HCT116 (cell line): ENCODE data around the gene COBLL1. TPM values are rescaled to one million over a fixed set of nuclear protein-coding genes. Genes with fewer than 3 reads are reported as not detected.

Experiments used
- ATAC-seq: fragments of 200-7000 bp; cut with Tn5 transposase; 2 replicates; pipeline ENCODE4 v1.9.1; 2020; ENCODE audit warnings: mild to moderate bottlenecking, moderate library complexity
- BruUV-seq: library from RNA; stranded (reverse); fragments of 400-500 nt; replicated peaks from 2 replicates; lab custom pipeline; 2021; lab: Mats Ljungman, UMichigan
- CTCF ChIA-PET: fragments of 300-600 bp; sonication (Branson Sonifier 250); formaldehyde crosslinking; loops from one replicate; lab custom pipeline; 2021; ENCODE audit warnings: antibody characterized with exemption; lab: Charles Lee
- POLR2A ChIA-PET: fragments of 300-600, 350-600 bp; sonication (Branson Sonifier 250); formaldehyde crosslinking; loops from one replicate; lab custom pipeline; 2021; ENCODE audit warnings: antibody characterized with exemption; lab: Charles Lee
- RAD21 ChIA-PET, 2 experiments: fragments of 300-600 bp; sonication (Branson Sonifier 250); formaldehyde crosslinking; loops; one replicate each; lab custom pipeline; 2023; ENCODE audit warnings: low total read pairs in 2 of 2; ENCODE audit not compliant: uncharacterized antibody in 2 of 2, unreplicated experiment in 2 of 2, low non-redundant PET in 1 of 2; lab: Charles Lee
- DNase-seq: peaks from one replicate; pipeline ENCODE4 v3.0.0-alpha.2; 2010; ENCODE audit warnings: low read depth, low spot score
- H2AFZ ChIP-seq: fragments of 200-600 bp; shearing (Covaris generic), sonication (generic); 2 replicates; pipeline ENCODE4 v1.6.1; 2017; ENCODE audit warnings: low read depth, mixed run types, mixed read lengths, antibody characterized with exemption, low read length; ENCODE audit not compliant: poor library complexity, severe bottlenecking
- H3K27ac ChIP-seq: 2 replicates; pipeline ENCODE4 v1.5.1; 2012; ENCODE audit warnings: low read depth, low read length
- H3K27me3 ChIP-seq: fragments of 200-600 bp; sonication (generic); 2 replicates; pipeline ENCODE4 v1.6.1; 2016; ENCODE audit warnings: mixed run types, low read length, mixed read lengths; ENCODE audit not compliant: insufficient read depth
- H3K36me3 ChIP-seq, 2 experiments: fragments of 200-500 bp in 1 of 2; fragments of 200-600 bp in 1 of 2; sonication (Bioruptor generic) in 1 of 2; sonication (generic) in 1 of 2; 2 replicates each; pipeline versions ENCODE4 v1.5.1 to v1.6.1; 2014 to 2016; ENCODE audit warnings: low read length in 2 of 2, inconsistent platforms in 1 of 2, mixed read lengths in 1 of 2, mixed run types in 1 of 2; ENCODE audit not compliant: insufficient read depth in 2 of 2, control insufficient read depth in 1 of 2
- H3K4me1 ChIP-seq, 2 experiments: fragments of 200-600 bp in 1 of 2; sonication (generic) in 1 of 2; 2 replicates each; pipeline versions ENCODE4 v1.5.1 to v1.6.1; 2012 to 2017; ENCODE audit warnings: low read length in 2 of 2, inconsistent platforms in 1 of 2, mild to moderate bottlenecking in 1 of 2, mixed read lengths in 1 of 2, mixed run types in 1 of 2, moderate library complexity in 1 of 2; ENCODE audit not compliant: insufficient read depth in 2 of 2, control insufficient read depth in 1 of 2
- H3K4me2 ChIP-seq: fragments of 200-600 bp; sonication (generic); 2 replicates; pipeline ENCODE4 v1.6.1; 2017; ENCODE audit warnings: mixed run types, low read length, mixed read lengths
- H3K4me3 ChIP-seq, 2 experiments: fragments of 200-600 bp in 1 of 2; sonication (generic) in 1 of 2; replicated peaks in 1 of 2; 2 replicates each; pipeline ENCODE4 v1.5.1; 2011 to 2016; ENCODE audit warnings: low read length in 2 of 2, control low read depth in 1 of 2, low read depth in 1 of 2, mild to moderate bottlenecking in 1 of 2, mixed read lengths in 1 of 2, mixed run types in 1 of 2
- H3K79me2 ChIP-seq: fragments of 200-600 bp; sonication (generic); 2 replicates; pipeline ENCODE4 v1.6.1; 2017; ENCODE audit warnings: mild to moderate bottlenecking, mixed run types, low read length, moderate library complexity, mixed read lengths; ENCODE audit not compliant: insufficient read depth
- H3K9ac ChIP-seq: fragments of 200-600 bp; sonication (generic); 2 replicates; pipeline ENCODE4 v1.6.1; 2016; ENCODE audit warnings: low read length, mixed read lengths
- H3K9me2 ChIP-seq: fragments of 200-600 bp; sonication (generic), shearing (Covaris generic); 2 replicates; pipeline ENCODE4 v1.6.1; 2017; ENCODE audit warnings: mixed run types, mild to moderate bottlenecking, moderate library complexity; ENCODE audit not compliant: insufficient read depth
- H3K9me3 ChIP-seq, 2 experiments: fragments of 200-500 bp in 1 of 2; fragments of 200-600 bp in 1 of 2; sonication (Bioruptor generic) in 1 of 2; sonication (generic) in 1 of 2; 2 replicates each; pipeline ENCODE4 v1.6.1; 2014 to 2017; ENCODE audit warnings: low read length in 2 of 2, mixed read lengths in 2 of 2, inconsistent platforms in 1 of 2, low read depth in 1 of 2, mild to moderate bottlenecking in 1 of 2, mixed run types in 1 of 2, moderate library complexity in 1 of 2; ENCODE audit not compliant: control insufficient read depth in 1 of 2, insufficient read depth in 1 of 2
- H4K20me1 ChIP-seq: fragments of 200-600 bp; sonication (generic), shearing (Covaris generic); 2 replicates; pipeline ENCODE4 v1.6.1; 2017; ENCODE audit warnings: mixed run types, mild to moderate bottlenecking, moderate library complexity; ENCODE audit not compliant: insufficient read depth
- CBX3 ChIP-seq: IDR thresholded peaks from 2 replicates; pipeline ENCODE4 v1.6.1; 2012; ENCODE audit warnings: low read depth
- CEBPB ChIP-seq: IDR thresholded peaks from 2 replicates; pipeline ENCODE4 v1.6.1; 2012; ENCODE audit warnings: low read depth
- EGR1 ChIP-seq: IDR thresholded peaks from 2 replicates; pipeline ENCODE4 v1.6.1; 2012; ENCODE audit warnings: low read depth
- ELF1 ChIP-seq: IDR thresholded peaks from 2 replicates; pipeline ENCODE4 v1.6.1; 2012; ENCODE audit warnings: low read depth, borderline replicate concordance
- EZH2 ChIP-seq: fragments of 200-600 bp; sonication (generic); IDR thresholded peaks from 2 replicates; pipeline ENCODE4 v1.6.1; 2017; ENCODE audit warnings: antibody characterized with exemption, mixed run types
- EZH2phosphoT487 ChIP-seq: fragments of 200-600 bp; IDR thresholded peaks from 2 replicates; pipeline ENCODE4 v1.6.1; 2018; ENCODE audit warnings: antibody characterized with exemption, borderline replicate concordance
- FOSL1 ChIP-seq: IDR thresholded peaks from 2 replicates; pipeline ENCODE4 v1.6.1; 2012; ENCODE audit warnings: low read depth
- JUND ChIP-seq: IDR thresholded peaks from 2 replicates; pipeline ENCODE4 v1.6.1; 2012
- POLR2A ChIP-seq: IDR thresholded peaks from 2 replicates; pipeline ENCODE4 v1.7.0; 2011; ENCODE audit warnings: borderline replicate concordance; ENCODE audit not compliant: insufficient read depth, insufficient read length; ENCODE audit errors: extremely low read depth
- POLR2AphosphoS5 ChIP-seq: IDR thresholded peaks from 2 replicates; pipeline ENCODE4 v1.6.1; 2011; ENCODE audit warnings: mild to moderate bottlenecking, low read depth, low read length, moderate library complexity
- RAD21 ChIP-seq: IDR thresholded peaks from 2 replicates; pipeline ENCODE4 v1.6.1; 2012; ENCODE audit warnings: low read depth, mild to moderate bottlenecking
- SP1 ChIP-seq: IDR thresholded peaks from 2 replicates; pipeline ENCODE4 v1.6.1; 2012; ENCODE audit warnings: low read depth
- SRF ChIP-seq: IDR thresholded peaks from 2 replicates; pipeline ENCODE4 v1.6.1; 2012; ENCODE audit warnings: low read depth
- TCF7L2 ChIP-seq: IDR thresholded peaks from 2 replicates; pipeline ENCODE4 v1.7.0; 2011; ENCODE audit warnings: borderline replicate concordance, inconsistent platforms; ENCODE audit not compliant: insufficient read depth, insufficient read length; ENCODE audit errors: extremely low read depth
- YY1 ChIP-seq: IDR thresholded peaks from 2 replicates; pipeline ENCODE4 v1.6.1; 2011; ENCODE audit warnings: low read length, low read depth, moderate library complexity, mild to moderate bottlenecking; ENCODE audit not compliant: insufficient replicate concordance; ENCODE audit errors: extremely low read depth
- ZFX ChIP-seq: fragments of 450-650 bp; IDR thresholded peaks from 2 replicates; pipeline ENCODE4 v1.6.1; 2017
- intact Hi-C: fragments of 100-400 bp; cut with micrococcal nuclease; formaldehyde crosslinking; loops from 2 replicates; pipeline ENCODE4 v1.10.0; 2022
- total RNA-seq: library from RNA; stranded (reverse); gene quantifications from one replicate; pipeline ENCODE4 v1.2.1, GENCODE V29; 2021; ENCODE audit not compliant: unreplicated experiment
- TF ChIP-seq, protein P1 (sequence below): IDR thresholded peaks from 2 replicates; pipeline ENCODE4 v1.6.1; 2012; ENCODE audit warnings: low read depth
- TF ChIP-seq, protein P2 (sequence below): IDR thresholded peaks from 2 replicates; pipeline ENCODE4 v1.6.1; 2012

The COBLL1 gene
- total RNA-seq, 1 experiment from 2014 or later = 3.6 TPM

- DNase-seq = no peak
- RAD21 ChIA-PET = no interaction called here
- POLR2A ChIA-PET = no interaction called here
- Histone ChIP-seq H3K36me3 (no peaks in the 10 kb centered on the region), H3K4me1 (no peaks in the 10 kb centered on the region; a peak in 1 of 4 replicates), H3K4me2 (no peak overlapping the region), H2AFZ (no peak overlapping the region), H3K79me2 (no peaks in the 10 kb centered on the region), H3K27ac (no peak overlapping the region), H4K20me1 (no peaks in the 10 kb centered on the region), H3K9ac (no peak overlapping the region), H3K27me3 (no peaks in the 10 kb centered on the region), H3K4me3 (no peak overlapping the region), H3K9me3 (no peaks in the 10 kb centered on the region), H3K9me2 (no peaks in the 10 kb centered on the region)
- TF ChIP-seq YY1 (no peak), ZFX (no peak), EZH2 (no peak), CEBPB (no peak), ELF1 (no peak), POLR2A (no peak), TCF7L2 (no peak), SP1 (no peak), SRF (no peak), CBX3 (no peak), FOSL1 (no peak), EGR1 (no peak), EZH2phosphoT487 (no peak), RAD21 (no peak), JUND (no peak), POLR2AphosphoS5 (no peak)
- TF ChIP-seq, protein P1, sequence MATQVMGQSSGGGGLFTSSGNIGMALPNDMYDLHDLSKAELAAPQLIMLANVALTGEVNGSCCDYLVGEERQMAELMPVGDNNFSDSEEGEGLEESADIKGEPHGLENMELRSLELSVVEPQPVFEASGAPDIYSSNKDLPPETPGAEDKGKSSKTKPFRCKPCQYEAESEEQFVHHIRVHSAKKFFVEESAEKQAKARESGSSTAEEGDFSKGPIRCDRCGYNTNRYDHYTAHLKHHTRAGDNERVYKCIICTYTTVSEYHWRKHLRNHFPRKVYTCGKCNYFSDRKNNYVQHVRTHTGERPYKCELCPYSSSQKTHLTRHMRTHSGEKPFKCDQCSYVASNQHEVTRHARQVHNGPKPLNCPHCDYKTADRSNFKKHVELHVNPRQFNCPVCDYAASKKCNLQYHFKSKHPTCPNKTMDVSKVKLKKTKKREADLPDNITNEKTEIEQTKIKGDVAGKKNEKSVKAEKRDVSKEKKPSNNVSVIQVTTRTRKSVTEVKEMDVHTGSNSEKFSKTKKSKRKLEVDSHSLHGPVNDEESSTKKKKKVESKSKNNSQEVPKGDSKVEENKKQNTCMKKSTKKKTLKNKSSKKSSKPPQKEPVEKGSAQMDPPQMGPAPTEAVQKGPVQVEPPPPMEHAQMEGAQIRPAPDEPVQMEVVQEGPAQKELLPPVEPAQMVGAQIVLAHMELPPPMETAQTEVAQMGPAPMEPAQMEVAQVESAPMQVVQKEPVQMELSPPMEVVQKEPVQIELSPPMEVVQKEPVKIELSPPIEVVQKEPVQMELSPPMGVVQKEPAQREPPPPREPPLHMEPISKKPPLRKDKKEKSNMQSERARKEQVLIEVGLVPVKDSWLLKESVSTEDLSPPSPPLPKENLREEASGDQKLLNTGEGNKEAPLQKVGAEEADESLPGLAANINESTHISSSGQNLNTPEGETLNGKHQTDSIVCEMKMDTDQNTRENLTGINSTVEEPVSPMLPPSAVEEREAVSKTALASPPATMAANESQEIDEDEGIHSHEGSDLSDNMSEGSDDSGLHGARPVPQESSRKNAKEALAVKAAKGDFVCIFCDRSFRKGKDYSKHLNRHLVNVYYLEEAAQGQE = no peak
- TF ChIP-seq, protein P2, sequence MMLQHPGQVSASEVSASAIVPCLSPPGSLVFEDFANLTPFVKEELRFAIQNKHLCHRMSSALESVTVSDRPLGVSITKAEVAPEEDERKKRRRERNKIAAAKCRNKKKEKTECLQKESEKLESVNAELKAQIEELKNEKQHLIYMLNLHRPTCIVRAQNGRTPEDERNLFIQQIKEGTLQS = no peak
- intact Hi-C loops = no loop called here
- ATAC-seq = no peak
- no TSS peak for BruUV-seq
- CTCF ChIA-PET = no interaction called here
Measured at GRCh38 chr2:164764996-164765395, 76.6 kb downstream of the COBLL1 start.
